ENCODE data around the gene SLC27A5. TPM values are rescaled to one million over a fixed set of nuclear protein-coding genes. Genes with fewer than 3 reads are reported as not detected.

SLC27A5 gene, protein sequence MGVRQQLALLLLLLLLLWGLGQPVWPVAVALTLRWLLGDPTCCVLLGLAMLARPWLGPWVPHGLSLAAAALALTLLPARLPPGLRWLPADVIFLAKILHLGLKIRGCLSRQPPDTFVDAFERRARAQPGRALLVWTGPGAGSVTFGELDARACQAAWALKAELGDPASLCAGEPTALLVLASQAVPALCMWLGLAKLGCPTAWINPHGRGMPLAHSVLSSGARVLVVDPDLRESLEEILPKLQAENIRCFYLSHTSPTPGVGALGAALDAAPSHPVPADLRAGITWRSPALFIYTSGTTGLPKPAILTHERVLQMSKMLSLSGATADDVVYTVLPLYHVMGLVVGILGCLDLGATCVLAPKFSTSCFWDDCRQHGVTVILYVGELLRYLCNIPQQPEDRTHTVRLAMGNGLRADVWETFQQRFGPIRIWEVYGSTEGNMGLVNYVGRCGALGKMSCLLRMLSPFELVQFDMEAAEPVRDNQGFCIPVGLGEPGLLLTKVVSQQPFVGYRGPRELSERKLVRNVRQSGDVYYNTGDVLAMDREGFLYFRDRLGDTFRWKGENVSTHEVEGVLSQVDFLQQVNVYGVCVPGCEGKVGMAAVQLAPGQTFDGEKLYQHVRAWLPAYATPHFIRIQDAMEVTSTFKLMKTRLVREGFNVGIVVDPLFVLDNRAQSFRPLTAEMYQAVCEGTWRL
- total RNA-seq = 4.3 and 5.1 TPM in 2 replicates

DNA sequence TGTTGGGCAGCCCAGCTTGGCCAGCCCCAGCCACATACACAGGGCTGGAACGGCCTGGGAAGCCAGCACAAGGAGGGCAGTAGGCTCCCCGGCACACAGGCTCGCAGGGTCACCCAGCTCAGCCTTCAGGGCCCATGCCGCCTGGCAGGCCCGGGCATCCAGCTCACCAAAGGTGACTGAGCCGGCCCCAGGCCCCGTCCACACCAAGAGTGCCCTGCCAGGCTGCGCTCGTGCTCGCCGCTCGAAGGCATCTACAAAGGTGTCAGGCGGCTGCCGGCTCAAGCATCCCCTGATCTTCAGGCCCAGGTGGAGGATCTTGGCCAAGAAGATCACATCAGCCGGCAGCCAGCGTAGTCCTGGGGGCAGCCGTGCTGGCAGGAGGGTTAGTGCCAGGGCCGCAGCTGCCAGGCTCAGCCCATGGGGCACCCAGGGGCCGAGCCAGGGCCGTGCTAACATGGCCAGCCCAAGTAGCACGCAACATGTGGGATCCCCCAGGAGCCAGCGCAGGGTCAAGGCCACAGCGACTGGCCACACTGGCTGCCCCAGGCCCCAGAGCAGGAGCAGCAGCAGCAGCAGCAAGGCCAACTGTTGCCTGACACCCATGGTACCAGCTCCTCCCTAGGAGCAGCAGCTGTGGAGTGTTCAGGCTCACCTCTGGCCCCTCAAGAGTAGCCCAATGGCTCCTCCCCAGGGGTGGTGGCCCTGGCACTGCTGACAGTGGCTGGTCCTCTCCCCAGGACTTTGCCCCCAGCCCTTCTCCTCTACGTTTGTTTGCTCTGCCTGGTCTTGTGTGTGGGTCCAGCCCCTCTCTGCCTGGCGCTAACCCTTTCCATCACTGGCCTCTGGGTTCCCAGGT is at the start of gene SLC27A5:
Gene SLC27A5 (minus strand): TSS at position 640 of the 856 bp plus-strand sequence. CDS start 37 bp downstream, at position 603.

DNA sequence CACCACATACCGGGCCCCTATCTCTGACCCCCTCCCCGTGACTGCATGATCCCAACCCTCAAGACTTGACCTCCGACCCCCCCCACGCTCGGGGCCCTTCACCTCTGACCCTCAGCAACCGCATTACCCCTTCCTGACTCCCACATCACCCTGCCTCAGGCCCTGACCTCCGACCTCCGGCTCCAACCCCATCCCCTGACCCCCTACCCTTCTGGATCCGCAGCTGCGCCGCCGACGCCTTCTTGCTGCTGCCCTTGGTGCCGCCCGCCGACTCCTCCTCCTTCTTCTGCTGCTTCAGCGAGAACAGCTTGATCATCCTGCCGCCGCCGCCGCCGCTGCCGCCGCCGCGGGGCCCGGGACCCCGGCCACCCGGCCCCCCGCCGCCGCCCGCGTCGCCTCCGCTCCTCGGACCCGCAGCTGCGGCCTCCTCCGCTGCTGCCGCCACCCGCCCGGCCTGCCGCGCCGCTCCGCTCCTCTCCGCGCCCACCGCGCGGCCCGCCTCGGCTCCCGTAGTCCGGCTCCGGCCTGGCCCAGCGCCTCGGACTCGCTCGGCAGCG is 46.4 kb upstream of the SLC27A5 start, which contains the start of gene UBE2M:
Gene UBE2M (minus strand): TSS at position 546 of the 557 bp plus-strand sequence. CDS start 230 bp downstream, at position 316.

DNA sequence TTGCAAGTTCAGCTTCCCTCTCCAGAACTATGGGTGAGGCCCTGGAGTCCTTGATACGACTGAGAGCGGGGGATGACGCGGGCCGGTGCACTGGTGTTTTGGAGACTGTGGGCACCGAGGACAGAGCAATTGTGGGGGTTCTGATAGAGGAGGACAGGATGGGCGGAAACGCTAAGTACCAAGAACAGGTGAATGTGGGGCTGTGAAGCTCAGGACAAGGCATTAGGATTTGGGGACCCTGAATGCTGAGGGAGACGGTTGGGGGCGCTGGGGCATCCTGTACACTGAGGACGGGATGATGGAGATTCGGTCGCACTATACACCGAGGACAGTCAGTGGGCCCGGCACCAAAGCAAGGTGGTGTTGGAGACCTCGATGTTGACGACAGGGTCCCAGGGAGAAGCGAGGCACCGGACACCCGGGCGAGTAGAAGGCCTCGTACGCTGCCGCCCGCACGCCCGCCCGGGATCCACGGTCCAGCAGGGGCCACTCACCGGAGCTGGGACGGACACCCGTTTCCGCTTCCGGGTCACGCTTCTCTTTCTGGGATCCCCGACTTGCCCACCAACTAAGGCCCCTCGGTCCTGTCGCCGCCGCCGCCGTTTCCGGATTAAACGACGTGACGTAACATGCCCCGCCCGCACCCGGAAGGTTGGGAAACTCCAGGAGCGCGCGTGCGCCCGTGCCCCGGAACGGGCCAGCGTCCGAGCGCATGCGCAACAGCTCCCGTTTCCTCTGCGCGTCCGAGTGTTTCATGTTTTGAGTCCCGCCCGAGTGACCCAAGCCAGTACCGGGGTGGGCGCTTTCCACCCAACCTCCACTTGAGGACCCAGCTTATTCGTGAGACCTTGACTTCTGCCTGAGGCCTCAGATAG is 42.9 kb upstream of the SLC27A5 start, which contains the start of gene CHMP2A:
Gene CHMP2A (minus strand): TSS at position 612 of the 875 bp plus-strand sequence. CDS start 893 bp downstream, outside the sequence.

DNA sequence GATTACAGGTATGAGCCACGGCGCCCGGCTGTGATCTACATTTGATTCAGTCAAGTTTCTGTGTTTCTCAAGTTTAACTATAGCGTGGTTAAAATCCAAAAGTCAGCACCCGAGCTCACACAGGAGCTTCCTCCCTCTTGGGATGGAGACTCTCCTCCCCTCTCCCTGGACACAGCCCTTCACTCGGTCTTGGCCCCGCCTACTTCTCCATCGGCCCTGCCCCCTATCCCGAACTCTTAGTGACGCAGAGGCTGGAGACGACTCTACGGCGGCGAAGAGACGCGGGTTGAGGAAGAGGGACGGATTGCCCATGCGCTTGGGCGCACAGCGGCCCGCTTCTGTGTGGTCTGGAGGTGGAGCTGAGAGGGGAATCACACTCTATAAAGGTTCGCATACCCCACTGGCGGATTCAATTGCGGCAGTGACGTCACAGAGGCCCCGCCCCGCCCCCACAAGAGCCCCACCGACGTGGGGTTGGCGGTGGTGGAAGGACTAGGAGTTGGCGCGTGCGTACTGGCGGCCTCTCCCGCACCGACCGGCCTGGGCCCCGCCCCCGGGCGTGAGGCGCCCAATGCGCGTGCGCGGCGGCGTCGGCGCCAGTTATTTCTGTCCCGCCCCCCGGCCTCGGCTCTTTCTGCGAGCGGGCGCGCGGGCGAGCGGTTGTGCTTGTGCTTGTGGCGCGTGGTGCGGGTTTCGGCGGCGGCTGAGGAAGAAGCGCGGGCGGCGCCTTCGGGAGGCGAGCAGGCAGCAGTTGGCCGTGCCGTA is 32.2 kb upstream of the SLC27A5 start, which contains the start of gene TRIM28:
Gene TRIM28 (plus strand): TSS at position 239 of the 765 bp plus-strand sequence. CDS start 694 bp downstream, outside the sequence.

DNA sequence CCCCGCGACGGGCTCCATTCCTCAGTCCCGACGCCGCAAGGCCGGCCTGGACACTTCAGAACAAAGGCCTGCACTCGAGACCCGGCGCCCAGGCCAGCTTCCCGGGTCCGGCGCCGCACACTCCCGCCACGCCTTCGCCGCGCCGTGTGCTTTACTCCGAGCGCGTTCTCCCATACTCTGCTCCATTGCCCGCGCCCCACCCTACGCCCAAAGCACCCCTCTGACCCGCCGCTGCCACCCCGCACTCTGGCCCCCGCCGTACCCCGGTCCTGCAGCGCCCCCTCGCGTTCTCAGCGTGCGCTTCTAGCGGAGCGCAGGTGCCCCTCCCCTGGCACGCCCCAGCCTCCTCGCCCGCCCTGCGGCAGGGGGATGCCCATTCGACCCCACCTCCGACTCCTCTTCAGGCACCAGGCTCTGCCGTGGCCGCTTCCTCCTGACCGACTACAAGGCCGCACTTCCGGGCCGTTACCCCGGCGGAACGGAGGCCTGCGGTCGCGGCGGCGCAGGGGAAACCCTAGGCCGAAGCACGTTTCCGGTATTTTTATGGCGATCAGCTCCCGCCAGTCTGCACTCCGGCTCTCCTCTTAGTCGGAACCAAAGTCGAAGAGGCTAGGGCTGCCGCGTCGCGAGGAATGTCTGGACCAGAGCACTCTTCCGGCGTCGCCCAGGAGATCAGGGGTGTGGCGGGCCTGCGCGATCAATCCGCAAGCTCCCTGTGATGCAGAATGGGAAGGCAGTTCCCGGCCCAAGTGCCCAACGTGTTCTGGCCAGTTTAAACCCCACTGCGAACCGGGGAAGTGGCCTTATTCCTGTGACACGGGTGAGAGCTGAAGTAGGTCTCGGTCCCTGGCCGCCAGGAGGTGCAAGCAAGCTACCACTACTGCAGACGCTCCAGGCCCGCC is 7.8 kb upstream of the SLC27A5 start, which contains the start of gene ZBTB45:
Gene ZBTB45 (minus strand): TSS at position 456 of the 902 bp plus-strand sequence. CDS start 2,137 bp downstream, outside the sequence.

DNA sequence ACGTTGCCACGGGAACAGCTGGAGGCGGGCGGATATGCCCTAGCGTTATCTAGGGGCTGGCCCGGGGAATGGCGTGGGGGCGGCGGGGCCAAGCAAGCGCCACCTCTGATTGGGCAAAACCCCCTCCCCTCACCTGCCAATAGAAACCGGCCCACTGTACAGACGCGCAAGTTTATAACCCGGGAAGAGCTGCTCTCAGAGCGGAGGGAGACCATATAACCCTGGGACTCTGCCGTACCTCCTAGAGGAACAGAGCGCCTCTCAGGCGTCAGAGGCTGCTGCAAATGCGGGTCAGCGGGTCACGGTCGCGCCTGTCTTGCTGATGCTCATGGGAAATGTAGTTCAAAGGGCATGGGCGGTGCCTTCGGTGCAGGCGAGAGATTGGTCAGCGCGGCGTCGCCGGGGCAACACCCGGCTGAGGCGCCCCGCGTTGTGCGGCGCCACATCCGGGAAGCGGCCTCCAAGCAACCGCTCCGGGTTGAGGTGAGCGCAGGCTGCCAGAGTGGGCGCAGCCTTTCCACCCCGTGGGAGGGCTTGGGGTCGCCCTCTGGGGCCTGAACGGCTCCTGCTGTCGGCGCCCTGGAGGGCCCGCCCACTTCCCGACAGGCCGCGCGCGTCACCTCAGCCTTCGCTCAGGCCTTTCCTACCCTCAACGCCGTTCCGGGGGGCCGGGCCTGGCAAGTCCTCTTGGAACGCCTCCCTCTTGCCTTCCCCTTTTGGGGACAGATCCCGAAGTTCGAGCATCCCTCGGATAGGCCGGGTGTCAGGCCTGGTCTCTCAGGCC is 35.9 kb downstream of the SLC27A5 start, which contains the start of gene ZNF446:
Gene ZNF446 (plus strand): TSS at position 639 of the 784 bp plus-strand sequence. CDS start 867 bp downstream, outside the sequence.

DNA sequence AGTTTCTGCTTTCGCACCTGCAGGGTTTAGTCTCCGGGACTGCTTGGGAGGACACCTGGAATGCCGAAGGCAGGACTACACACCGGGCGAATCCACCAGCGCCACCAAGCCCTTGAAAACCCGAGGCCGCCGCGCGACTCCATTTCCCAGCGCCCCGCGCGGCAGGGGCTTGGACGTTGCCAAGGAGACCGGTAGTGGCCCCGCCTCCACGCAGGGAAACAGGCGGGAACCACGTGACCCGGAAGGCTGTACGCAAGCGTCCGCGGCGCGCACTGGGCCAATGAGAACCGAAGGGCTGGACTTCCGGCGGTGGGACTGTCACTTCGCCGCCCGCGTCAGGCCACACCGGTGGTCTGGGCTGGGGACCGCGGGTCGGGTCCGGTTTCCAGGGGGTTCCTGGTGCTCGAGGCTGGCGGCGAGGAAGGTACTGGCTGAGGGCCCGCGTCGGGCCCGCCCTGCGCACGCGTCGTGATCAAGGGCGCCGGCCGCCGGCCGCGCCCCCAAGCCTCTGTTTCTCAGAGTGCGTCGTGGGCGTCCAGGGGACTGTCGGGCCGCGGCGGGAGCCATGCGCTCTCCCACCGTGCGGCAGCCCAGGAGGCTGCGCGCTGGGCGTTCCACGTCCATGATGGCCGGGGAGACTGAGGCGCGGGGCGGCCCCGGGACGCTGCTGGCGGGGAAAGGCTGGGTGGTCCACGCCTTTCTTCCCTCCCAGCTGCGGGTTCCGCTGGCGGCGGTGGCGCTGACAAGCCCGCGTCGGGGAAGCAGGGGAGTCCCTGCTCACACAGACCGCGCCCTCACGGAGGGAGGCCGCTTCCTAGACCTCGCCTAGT is 44.8 kb downstream of the SLC27A5 start, which contains the start of gene ZNF324:
Gene ZNF324 (plus strand): TSS at position 321 of the 830 bp plus-strand sequence. CDS start 2,106 bp downstream, outside the sequence.

DNA sequence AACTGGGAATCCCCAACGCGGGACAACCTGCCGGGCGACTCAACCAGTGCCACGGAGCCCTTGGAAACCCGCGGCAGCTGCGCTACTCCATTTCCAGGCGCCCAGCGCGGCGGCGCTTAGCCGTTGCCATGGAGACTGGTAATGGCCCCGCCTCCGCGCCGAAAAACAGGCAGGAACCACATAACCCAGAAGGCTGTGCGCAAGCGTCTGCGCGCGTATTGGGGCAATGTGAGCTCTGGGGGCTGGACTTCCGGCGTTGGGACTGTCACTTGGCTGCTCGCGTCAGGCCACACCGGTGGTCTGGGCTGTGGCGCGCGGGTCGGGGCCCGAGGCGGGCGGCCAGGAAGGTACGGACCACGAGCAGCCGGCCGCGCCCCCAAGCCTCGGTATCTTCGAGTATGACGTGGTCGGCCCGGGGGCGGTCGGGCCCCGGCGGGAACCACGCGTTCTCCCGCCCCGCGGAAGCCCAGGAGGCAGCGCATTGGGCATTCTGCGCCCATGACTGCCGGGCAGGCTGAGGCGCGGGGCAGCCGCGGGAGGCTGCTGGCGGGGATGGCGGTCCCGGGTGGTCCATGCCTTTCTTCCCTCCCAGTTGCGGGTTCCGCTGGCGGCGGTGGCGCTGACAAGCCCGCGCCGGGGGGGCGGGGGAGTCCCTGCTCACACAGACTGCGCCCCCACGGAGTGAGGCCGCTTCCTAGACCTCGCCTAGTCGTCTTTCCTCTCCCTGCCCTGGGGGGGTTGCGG is 60.3 kb downstream of the SLC27A5 start, which contains the start of gene ZNF324B:
Gene ZNF324B (plus strand): TSS at position 265 of the 744 bp plus-strand sequence. CDS start 2,080 bp downstream, outside the sequence.

Small RNAs within 50 kb of the gene (small RNA-seq; reads per million reads assigned to genes)
- gene MIR6807 (0.19 reads per million), gene RN7SL525P (not detected), gene RN7SL693P (not detected), gene RNU6-1337P (not detected)

Other genes with a start within 250 kb of the SLC27A5 start
- gene ZNF8, start 233.0 kb downstream of the SLC27A5 start, total RNA-seq = 6.2 and 8.2 TPM in 2 replicates
- 23.1 and 27.0 TPM in 2 replicates for gene ERVK3-1, start 206.6 kb downstream of the SLC27A5 start, total RNA-seq
- 3.3 and 4.1 TPM in 2 replicates for gene ZSCAN22, start 185.0 kb downstream of the SLC27A5 start, total RNA-seq
- 1.4 and 1.5 TPM in 2 replicates for gene A1BG, start 158.5 kb downstream of the SLC27A5 start, total RNA-seq
- 0.73 and 0.78 TPM in 2 replicates for gene ZNF497, start 149.2 kb downstream of the SLC27A5 start, total RNA-seq
- gene ZNF837, start 131.0 kb downstream of the SLC27A5 start, total RNA-seq = 2.2 and 2.5 TPM in 2 replicates
- gene RPS5, start 124.7 kb downstream of the SLC27A5 start, total RNA-seq = 1,563 and 2,739 TPM in 2 replicates
- 0.37 and 0.59 TPM in 2 replicates for gene RNF225, start 116.3 kb downstream of the SLC27A5 start, total RNA-seq
- gene ZNF584, start 103.3 kb downstream of the SLC27A5 start, total RNA-seq = 16.5 and 20.9 TPM in 2 replicates
- gene ZNF132, start 71.8 kb downstream of the SLC27A5 start, total RNA-seq = 7.0 and 7.2 TPM in 2 replicates
- 11.8 and 14.5 TPM in 2 replicates for gene ZNF324B, start 60.4 kb downstream of the SLC27A5 start, total RNA-seq
- gene ZNF324, start 44.9 kb downstream of the SLC27A5 start, total RNA-seq = 13.9 and 16.2 TPM in 2 replicates
- gene ZNF446, start 35.6 kb downstream of the SLC27A5 start, total RNA-seq = 9.0 and 12.9 TPM in 2 replicates
- 7.0 and 7.4 TPM in 2 replicates for gene ZBTB45, start 7.8 kb upstream of the SLC27A5 start, total RNA-seq
- 362 and 460 TPM in 2 replicates for gene TRIM28, start 32.1 kb upstream of the SLC27A5 start, total RNA-seq
- 80.5 and 113 TPM in 2 replicates for gene CHMP2A, start 43.1 kb upstream of the SLC27A5 start, total RNA-seq
- gene UBE2M, start 46.6 kb upstream of the SLC27A5 start, total RNA-seq = 73.5 TPM in 2 replicates
- gene MZF1, start 61.3 kb upstream of the SLC27A5 start, total RNA-seq = 21.3 and 22.9 TPM in 2 replicates

Data from subcutaneous preadipocyte (primary cell).